ENCODE results near the gene ONECUT2. TPM values are rescaled to one million over a fixed set of nuclear protein-coding genes. Genes with fewer than 3 reads are reported as not detected.
"Not testable (repeated sequence)": the region's sequence is repeated elsewhere in the genome, so short reads cannot be mapped to it uniquely, and the experiment has no call there.

Gene ONECUT2
- total RNA-seq: not detected in 2 replicates

DNA sequence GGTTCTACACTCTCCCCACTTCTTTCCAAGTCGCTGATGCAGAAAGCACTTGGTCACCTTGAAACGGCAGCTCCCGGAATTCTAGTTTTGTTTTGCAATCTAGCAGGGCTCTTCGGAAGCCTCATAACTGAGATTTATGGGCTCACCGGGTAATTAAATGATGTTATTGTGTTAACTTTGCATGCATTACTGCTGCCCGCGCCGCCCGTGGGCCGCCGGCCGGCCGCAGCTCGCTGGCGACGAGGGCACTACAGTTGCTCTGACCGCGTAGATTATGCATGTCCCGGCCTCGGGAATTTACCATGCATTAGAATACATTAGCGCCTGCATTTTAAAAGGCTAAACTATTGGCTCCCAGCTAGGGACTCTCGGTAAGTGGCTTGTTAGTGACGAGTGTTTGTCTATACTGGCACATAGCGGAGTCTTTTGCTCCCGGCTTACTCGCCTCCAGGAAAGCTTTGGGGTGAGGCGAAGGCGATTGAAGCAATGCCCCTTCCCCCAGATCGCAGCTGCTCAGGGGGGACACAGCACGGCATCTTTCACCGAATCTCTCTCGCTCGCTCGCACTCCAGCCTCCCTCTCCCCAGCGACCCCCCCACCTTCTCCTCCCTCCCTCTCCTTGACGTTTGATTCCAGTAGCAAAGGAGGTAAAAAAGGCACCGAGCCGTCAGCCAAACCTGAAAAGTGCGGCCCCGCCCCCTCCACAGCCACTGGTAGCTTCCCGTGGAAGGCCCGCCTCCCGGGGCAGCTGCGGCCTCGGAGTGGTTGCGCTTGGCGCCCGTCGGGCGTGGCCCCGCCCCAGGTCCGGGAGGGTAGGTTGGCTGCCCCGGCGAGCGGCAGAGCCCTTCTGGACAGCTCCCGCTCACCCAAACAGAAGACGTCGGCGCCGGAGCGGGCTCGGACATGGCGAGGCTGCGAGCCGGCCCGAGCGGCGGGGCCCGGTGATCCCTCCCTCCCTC lies at the start of gene ONECUT2:
Gene ONECUT2 (plus strand): TSS at position 839 of the 959 bp plus-strand sequence. CDS start 343 bp downstream, outside the sequence.
- H3K4me1 Mint-ChIP-seq (ENCODE audit: low read depth): peaks cover 12% of the 10 kb centered on the region
- intact Hi-C loops (cut with micrococcal nuclease): loop anchor here (5.0 to 10.0 kb wide), 5 partner anchors 83 to 1832 kb away; partner anchors contain the start of genes ATP8B1 and ST8SIA3
- peak within 1 kb of the TSS; percentile 21 for H3K4me3 Mint-ChIP-seq (ENCODE audit: low read depth)

GRCh38 chr18:57389271-57389670 lies 45.9 kb upstream of the ONECUT2 start:
- no peaks in the 10 kb centered on the region for H3K36me3 Mint-ChIP-seq (ENCODE audit: low read depth)
- H3K27me3 Mint-ChIP-seq (ENCODE audit: low read depth): no peaks in the 10 kb centered on the region
- H3K4me3 Mint-ChIP-seq (ENCODE audit: low read depth): no peak overlapping the region
- H3K9me3 Mint-ChIP-seq: no peaks in the 10 kb centered on the region
- no peak for DNase-seq (ENCODE audit: low spot score)
- no peaks in the 10 kb centered on the region for H3K4me1 Mint-ChIP-seq (ENCODE audit: low read depth)
- H3K27ac Mint-ChIP-seq: no peak overlapping the region
- intact Hi-C loops (cut with micrococcal nuclease): no loop called here

More for the DNA sequence above, at the start of gene ONECUT2:
- peaks cover 10% of the 10 kb centered on the region for H3K36me3 Mint-ChIP-seq (ENCODE audit: low read depth)
- H3K27ac Mint-ChIP-seq: peak within 1 kb of the TSS; percentile 58
- peaks cover 84% of the 10 kb centered on the region for H3K27me3 Mint-ChIP-seq (ENCODE audit: low read depth)
- no peaks in the 10 kb centered on the region for H3K9me3 Mint-ChIP-seq
- no peak for DNase-seq (ENCODE audit: low spot score)

- no peak for DNase-seq (ENCODE audit: low spot score)
- Mint-ChIP-seq H3K4me3 (ENCODE audit: low read depth) (no peak overlapping the region), H3K36me3 (ENCODE audit: low read depth) (no peaks in the 10 kb centered on the region), H3K4me1 (ENCODE audit: low read depth) (no peaks in the 10 kb centered on the region), H3K27me3 (ENCODE audit: low read depth) (no peaks in the 10 kb centered on the region), H3K27ac (no peak overlapping the region), H3K9me3 (no peaks in the 10 kb centered on the region)
- intact Hi-C loops (cut with micrococcal nuclease): no loop called here
These were observed 45.1 kb upstream of the ONECUT2 start for GRCh38 chr18:57390044-57390443.

DNA sequence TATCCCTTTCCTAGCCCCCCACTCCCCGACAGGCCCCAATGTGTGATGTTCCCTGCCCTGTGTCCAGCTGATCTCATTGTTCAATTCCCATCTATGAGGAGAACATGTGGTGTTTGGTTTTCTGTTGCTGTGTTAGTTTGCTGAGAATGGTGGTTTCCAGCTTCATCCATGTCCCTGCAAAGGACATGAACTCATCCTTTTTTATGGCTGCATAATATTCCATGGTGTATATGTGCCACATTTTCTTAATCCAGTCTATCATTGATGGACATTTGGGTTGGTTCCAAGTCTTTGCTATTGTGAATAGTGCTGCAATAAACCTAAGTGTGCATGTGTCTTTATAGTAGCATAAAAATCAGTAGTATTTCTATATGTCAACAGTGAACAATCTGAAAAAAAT lies 40.4 kb upstream of the ONECUT2 start:
- H3K36me3 Mint-ChIP-seq (ENCODE audit: low read depth); H3K4me3 Mint-ChIP-seq (ENCODE audit: low read depth); H3K27me3 Mint-ChIP-seq (ENCODE audit: low read depth); H3K4me1 Mint-ChIP-seq (ENCODE audit: low read depth); H3K27ac Mint-ChIP-seq; intact Hi-C loops (cut with micrococcal nuclease); H3K9me3 Mint-ChIP-seq; DNase-seq (ENCODE audit: low spot score): not testable (repeated sequence)

GRCh38 chr18:57396831-57397230 lies 38.3 kb upstream of the ONECUT2 start:
- H3K36me3 Mint-ChIP-seq (ENCODE audit: low read depth); H3K4me1 Mint-ChIP-seq (ENCODE audit: low read depth); intact Hi-C loops (cut with micrococcal nuclease); H3K27ac Mint-ChIP-seq; H3K4me3 Mint-ChIP-seq (ENCODE audit: low read depth); H3K9me3 Mint-ChIP-seq; DNase-seq (ENCODE audit: low spot score); H3K27me3 Mint-ChIP-seq (ENCODE audit: low read depth): not testable (repeated sequence)

GRCh38 chr18:57397440-57398132 lies 37.6 kb upstream of the ONECUT2 start:
- Mint-ChIP-seq H3K9me3 (peaks cover 3% of the 10 kb centered on the region), H3K4me1 (ENCODE audit: low read depth) (no peaks in the 10 kb centered on the region), H3K4me3 (ENCODE audit: low read depth) (no peak overlapping the region), H3K27ac (no peak overlapping the region), H3K27me3 (ENCODE audit: low read depth) (peaks cover 2% of the 10 kb centered on the region), H3K36me3 (ENCODE audit: low read depth) (no peaks in the 10 kb centered on the region)
- intact Hi-C loops (cut with micrococcal nuclease): no loop called here
- DNase-seq (ENCODE audit: low spot score): no peak

GRCh38 chr18:57404345-57404744 lies 30.8 kb upstream of the ONECUT2 start:
- intact Hi-C loops (cut with micrococcal nuclease): no loop called here
- H3K4me1 Mint-ChIP-seq (ENCODE audit: low read depth): no peaks in the 10 kb centered on the region
- no peak overlapping the region for H3K4me3 Mint-ChIP-seq (ENCODE audit: low read depth)
- DNase-seq (ENCODE audit: low spot score): no peak
- no peaks in the 10 kb centered on the region for H3K9me3 Mint-ChIP-seq
- no peaks in the 10 kb centered on the region for H3K36me3 Mint-ChIP-seq (ENCODE audit: low read depth)
- no peak overlapping the region for H3K27ac Mint-ChIP-seq
- H3K27me3 Mint-ChIP-seq (ENCODE audit: low read depth): peaks cover 1% of the 10 kb centered on the region

GRCh38 chr18:57409650-57410049 lies 25.5 kb upstream of the ONECUT2 start:
- Mint-ChIP-seq H3K36me3 (ENCODE audit: low read depth) (no peaks in the 10 kb centered on the region), H3K4me3 (ENCODE audit: low read depth) (no peak overlapping the region), H3K9me3 (no peaks in the 10 kb centered on the region), H3K4me1 (ENCODE audit: low read depth) (no peaks in the 10 kb centered on the region), H3K27ac (no peak overlapping the region), H3K27me3 (ENCODE audit: low read depth) (peaks cover 1% of the 10 kb centered on the region)
- intact Hi-C loops (cut with micrococcal nuclease): no loop called here
- DNase-seq (ENCODE audit: low spot score): no peak

GRCh38 chr18:57410749-57411148 lies 24.4 kb upstream of the ONECUT2 start:
- Mint-ChIP-seq H3K9me3 (no peaks in the 10 kb centered on the region), H3K36me3 (ENCODE audit: low read depth) (no peaks in the 10 kb centered on the region), H3K4me3 (ENCODE audit: low read depth) (no peak overlapping the region), H3K27me3 (ENCODE audit: low read depth) (peaks cover 1% of the 10 kb centered on the region), H3K27ac (no peak overlapping the region), H3K4me1 (ENCODE audit: low read depth) (no peaks in the 10 kb centered on the region)
- intact Hi-C loops (cut with micrococcal nuclease): no loop called here
- no peak for DNase-seq (ENCODE audit: low spot score)

- Mint-ChIP-seq H3K36me3 (ENCODE audit: low read depth) (no peaks in the 10 kb centered on the region), H3K4me1 (ENCODE audit: low read depth) (no peaks in the 10 kb centered on the region), H3K9me3 (no peaks in the 10 kb centered on the region), H3K27me3 (ENCODE audit: low read depth) (peaks cover 2% of the 10 kb centered on the region), H3K27ac (no peak overlapping the region), H3K4me3 (ENCODE audit: low read depth) (no peak overlapping the region)
- intact Hi-C loops (cut with micrococcal nuclease): no loop called here
- no peak for DNase-seq (ENCODE audit: low spot score)
These were observed 18.6 kb upstream of the ONECUT2 start for GRCh38 chr18:57416542-57416941.

DNA sequence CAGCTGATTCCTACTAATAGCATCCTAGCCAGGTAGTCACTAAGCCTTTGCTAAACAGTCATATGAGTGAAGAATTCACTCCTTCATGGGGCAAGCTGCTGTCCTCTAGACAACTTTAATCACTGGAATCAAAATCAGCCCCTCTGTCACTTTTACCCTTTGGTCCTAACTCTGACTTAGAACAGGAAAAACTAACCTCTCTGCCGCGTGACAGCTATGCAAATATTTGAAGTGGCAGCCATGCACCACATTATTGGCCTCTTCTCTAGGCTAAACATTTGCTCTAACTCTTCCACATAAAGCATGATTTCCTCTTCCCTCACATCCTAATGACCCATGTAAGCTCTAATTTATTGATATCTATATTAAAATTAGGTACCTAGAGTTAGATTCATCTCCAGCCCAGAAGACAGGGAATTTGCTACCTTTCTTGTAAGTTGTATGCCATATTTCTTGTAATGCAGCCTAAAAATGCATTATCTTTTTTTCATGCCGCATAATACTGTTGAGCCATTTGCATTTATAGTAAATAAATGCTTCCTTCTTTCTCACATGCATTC lies 12.8 kb upstream of the ONECUT2 start:
- H3K27me3 Mint-ChIP-seq (ENCODE audit: low read depth): peaks cover 24% of the 10 kb centered on the region
- no peaks in the 10 kb centered on the region for H3K9me3 Mint-ChIP-seq
- H3K27ac Mint-ChIP-seq: no peak overlapping the region
- DNase-seq (ENCODE audit: low spot score): no peak
- H3K4me1 Mint-ChIP-seq (ENCODE audit: low read depth): no peaks in the 10 kb centered on the region
- H3K4me3 Mint-ChIP-seq (ENCODE audit: low read depth): no peak overlapping the region
- intact Hi-C loops (cut with micrococcal nuclease): no loop called here
- H3K36me3 Mint-ChIP-seq (ENCODE audit: low read depth): no peaks in the 10 kb centered on the region

GRCh38 chr18:57423821-57424220 lies 11.4 kb upstream of the ONECUT2 start:
- Mint-ChIP-seq H3K4me3 (ENCODE audit: low read depth) (no peak overlapping the region), H3K27ac (no peak overlapping the region), H3K9me3 (no peaks in the 10 kb centered on the region), H3K36me3 (ENCODE audit: low read depth) (no peaks in the 10 kb centered on the region), H3K4me1 (ENCODE audit: low read depth) (no peaks in the 10 kb centered on the region), H3K27me3 (ENCODE audit: low read depth) (peaks cover 27% of the 10 kb centered on the region)
- DNase-seq (ENCODE audit: low spot score): no peak
- intact Hi-C loops (cut with micrococcal nuclease): no loop called here

DNA sequence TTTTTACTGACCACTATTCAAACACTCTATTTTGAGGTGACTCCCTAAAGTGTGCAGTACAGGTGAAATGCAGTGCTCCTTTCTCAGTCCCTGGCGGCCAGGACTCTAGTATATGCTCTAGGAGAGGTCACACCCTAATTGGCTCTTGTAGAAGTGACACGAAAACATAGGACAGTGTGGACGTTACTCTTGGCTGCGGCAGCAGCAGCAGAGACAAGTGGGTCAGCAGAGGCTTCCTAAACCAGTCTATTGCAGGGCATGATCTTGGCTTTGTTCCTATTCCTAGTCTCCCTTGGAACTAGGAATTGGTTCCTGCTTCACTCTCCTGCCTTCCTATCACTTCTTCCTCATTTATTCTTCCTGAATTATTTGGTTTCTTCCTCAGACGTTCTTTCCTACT lies 10.1 kb upstream of the ONECUT2 start:
- Mint-ChIP-seq H3K9me3 (peaks cover 5% of the 10 kb centered on the region), H3K4me3 (ENCODE audit: low read depth) (no peak overlapping the region), H3K4me1 (ENCODE audit: low read depth) (peaks cover 4% of the 10 kb centered on the region), H3K27ac (no peak overlapping the region), H3K27me3 (ENCODE audit: low read depth) (peaks cover 38% of the 10 kb centered on the region), H3K36me3 (ENCODE audit: low read depth) (no peaks in the 10 kb centered on the region)
- intact Hi-C loops (cut with micrococcal nuclease): no loop called here
- no peak for DNase-seq (ENCODE audit: low spot score)

Data from activated T-helper 2 cell treated with anti-CD3 and anti-CD28 coated beads, Interferon-gamma antibody, Interleukin-2, Interleukin-4, amounts not matched to agents 10 μg/mL and 5 μg/mL and 100 μg/mL, durations not matched to agents 14 hours and 24 hours and 36 hours (primary cell).